Renal cortex interstitium (tissue), 11 donors: ENCODE results near the gene FAM174C. TPM values are rescaled to one million over a fixed set of nuclear protein-coding genes. Genes with fewer than 3 reads are reported as not detected.
A peak's percentile ranks its signal among the peaks of the same experiment; 100 is the strongest.

Source experiments
- DNase-seq, 11 donors: peaks; one replicate each; pipeline ENCODE4 v3.0.0-alpha.2; 2013; ENCODE audit warnings: low read depth in 9 of 11, low spot score in 4 of 11; ENCODE audit errors: extremely low read depth in 1 of 11
- polyA plus RNA-seq, 3 donors: library from polyadenylated mRNA; unstranded; fragments of 120-200 nt; gene quantifications; one replicate each; pipeline ENCODE4 v1.2.1, GENCODE V29; 2013; ENCODE audit not compliant: insufficient read length in 3 of 3

FAM174C gene
- polyA plus RNA-seq, 3 donors: 14.8 to 25.6 (median 21.3) TPM

DNA sequence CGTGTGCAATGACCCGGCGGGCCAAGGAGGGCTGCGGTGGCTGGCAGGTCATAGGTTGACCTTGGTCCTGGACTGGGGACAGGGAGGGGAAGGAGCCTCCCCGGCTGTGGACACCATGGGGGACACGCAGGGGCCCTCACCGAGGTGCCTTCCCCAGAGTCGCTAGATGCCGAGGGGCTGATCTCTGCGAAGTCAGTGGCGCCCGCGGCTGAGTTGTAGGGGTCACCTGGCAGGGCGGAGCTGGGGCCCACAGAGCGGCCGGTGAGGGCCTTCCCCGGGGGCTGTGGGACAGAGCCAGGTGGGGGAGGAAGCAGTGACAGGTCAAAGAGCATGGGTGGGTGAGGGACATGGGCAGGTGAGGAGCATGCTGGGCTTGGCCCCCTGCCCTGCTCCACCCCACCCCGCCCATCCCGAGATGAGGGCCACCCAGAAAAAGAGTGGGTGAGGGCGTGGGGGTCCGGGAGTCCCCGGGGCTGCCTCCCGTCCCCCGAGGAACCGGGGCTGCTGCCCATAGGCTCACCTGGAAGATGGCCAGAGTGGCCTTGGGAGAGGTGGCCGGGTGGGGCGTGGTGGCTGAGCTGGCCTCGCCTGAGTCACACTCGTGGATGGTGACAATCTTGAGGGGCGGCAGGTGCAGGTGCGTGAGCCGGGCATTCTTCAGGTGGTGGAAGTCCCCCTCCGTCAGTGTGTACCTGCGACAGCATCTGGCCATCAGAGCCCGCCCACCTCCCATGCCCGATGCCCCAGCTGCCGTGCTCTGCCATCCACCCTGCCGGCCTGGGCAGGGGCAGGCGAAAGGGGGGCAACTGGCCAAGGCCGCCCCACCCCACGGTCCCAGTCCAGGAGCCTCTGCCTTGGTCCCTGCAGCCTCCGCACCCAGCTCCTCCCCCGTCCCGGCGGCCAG, 41.0 kb upstream of the FAM174C start:
- DNase-seq: no peak

DNA sequence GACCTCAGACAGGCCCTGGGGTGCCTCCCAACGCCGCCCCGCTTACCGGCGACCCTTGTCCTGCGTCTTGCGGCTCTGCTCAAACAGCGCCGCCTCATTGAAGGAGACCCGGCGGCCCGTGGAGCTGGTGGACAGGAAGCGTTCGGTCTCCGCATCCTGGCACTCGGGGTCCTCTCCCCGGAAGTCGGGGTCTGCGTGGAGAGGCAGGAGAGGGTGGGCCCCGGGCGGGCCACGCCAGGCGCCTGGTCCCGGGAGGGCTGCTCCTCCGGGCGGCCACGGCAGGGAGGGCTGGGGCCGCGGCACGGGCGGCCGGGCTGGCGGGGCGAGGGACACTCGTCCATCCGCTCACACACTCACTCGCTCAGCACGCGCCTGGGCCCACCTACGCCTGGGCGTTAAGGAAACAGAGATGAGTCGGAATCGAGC, 40.4 kb upstream of the FAM174C start:
- no peak for DNase-seq

DNA sequence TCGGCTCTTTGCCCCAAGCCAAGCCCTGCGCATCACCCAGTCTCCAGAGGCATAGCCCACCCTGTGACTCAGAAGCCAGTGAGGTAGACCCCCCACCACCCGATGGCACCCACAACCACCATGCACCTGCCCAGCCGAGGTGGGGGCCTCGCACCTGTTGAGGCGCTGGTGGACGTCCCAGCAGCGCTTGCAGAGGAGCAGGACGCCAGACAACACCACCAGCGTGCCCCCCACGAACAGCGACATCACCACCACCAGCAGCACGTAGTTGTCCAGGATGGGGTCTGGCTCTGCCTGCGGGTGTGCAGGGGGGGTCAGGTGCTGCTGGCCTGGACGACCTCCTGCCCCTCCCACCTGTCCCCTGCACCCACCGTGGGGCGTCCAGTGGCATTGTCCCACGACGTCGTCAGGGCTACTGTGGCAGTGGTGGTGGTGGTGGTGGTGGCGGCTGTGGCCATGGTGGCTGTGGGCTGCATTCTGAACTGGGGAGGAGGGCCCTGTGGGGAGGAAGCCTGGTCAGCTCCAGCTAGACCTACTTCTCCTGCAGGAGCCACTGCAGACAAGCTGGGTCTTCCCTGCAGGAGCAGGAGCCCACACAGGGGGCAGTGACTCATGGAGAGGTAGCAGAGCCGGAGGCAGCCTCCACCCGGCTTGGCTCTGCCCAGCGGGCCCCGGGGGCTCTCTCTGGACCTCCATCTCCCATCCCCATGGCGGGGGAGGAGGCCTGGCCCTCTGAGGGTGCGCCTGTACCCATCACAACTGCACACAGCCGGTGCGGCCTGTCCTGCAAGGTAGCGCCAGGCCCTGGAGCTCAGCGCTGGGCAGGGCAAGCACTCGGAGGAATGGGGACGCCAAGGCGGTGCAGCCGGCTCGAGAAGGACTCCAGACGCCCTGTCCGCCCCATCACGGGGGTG, 39.4 kb upstream of the FAM174C start:
- DNase-seq: no peak

DNA sequence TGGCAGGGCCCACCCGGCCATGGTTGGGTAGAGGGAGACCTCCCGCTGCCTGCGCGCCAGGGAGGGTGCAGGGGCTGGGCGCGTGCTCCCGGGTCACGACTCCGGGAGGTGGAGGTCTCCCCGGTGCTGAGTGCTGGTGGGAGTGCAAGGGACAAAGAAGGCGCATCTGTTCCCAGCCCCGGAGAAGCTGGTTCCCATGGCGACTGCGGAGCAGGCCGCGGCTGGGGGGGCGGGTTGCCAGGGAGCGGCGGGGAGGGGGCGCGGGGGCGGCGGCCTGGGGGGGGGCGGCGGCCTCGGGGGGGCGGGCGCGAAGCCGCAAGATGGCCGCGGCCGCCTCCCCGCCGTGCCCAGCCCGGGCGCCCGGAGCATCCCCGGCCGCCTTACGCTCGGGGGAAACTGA, 38.8 kb upstream of the FAM174C start:
- no peak for DNase-seq

DNA sequence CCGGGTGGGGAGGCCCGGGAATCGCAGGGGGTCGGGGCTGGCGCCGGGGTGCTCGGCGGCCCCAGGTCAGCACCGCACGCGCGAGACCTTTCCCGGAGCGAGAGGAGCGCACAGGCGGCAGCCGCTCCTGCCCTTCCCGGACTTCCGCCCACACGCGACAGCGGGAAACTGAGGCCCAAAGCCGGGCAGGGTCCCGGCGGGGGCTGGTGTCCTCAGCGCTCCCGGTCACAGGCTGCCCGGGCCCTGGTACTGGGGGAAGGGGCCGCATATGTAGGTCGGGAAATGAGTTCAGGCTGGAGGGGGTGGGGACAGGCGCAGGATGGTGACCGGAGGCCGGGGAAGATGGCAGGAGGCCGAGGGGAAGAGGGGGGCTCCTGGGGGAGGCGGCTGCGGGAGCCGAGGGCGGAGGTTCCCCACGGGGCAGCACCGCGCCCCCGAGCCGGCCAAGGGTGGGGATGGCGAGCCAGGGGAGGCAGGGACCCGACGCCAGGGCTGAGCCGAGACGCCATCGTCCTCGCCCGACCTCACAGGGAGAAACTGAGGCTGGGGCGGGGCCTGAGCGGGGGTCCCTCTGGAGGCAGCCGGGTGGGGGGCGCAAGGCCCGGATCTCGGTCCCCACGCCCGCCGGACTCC, 38.2 kb upstream of the FAM174C start:
- DNase-seq: no peak

DNA sequence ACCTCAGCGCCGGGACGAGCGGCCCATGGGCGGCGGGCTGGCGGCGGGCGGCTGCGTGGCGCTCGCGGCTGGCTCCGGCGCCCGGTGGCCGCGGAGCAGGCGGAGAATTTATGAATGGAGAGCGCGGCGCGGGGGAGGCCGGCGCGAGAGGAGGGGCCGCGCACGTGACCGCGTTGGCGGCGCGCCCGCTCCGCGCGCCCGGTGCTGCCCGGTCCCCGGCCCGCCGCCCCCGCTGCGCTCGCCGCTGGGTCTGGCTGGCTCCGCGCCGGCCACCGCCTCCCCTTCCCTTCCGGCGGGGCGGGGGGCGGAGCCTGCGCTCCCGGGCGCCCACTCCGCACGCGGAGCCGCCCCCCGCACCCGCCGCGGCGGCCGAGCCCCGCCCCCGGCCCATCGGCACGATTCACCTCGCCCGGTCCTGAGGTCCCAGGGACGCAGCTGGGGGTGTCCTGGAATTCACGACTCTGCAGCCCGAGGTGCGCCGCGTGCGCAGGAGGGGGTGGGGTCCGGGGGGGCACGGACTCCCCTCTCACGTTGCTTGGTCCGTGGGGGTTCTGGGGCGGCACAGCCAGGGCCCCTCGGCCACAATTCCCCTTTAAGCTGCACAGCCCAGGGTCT, 37.5 kb upstream of the FAM174C start, which contains the start of gene CBARP:
TSS of gene CBARP (minus strand) at position 252 of the 615 bp plus-strand sequence. CDS start 1,905 bp downstream, outside the sequence.
- no peak for DNase-seq

DNA sequence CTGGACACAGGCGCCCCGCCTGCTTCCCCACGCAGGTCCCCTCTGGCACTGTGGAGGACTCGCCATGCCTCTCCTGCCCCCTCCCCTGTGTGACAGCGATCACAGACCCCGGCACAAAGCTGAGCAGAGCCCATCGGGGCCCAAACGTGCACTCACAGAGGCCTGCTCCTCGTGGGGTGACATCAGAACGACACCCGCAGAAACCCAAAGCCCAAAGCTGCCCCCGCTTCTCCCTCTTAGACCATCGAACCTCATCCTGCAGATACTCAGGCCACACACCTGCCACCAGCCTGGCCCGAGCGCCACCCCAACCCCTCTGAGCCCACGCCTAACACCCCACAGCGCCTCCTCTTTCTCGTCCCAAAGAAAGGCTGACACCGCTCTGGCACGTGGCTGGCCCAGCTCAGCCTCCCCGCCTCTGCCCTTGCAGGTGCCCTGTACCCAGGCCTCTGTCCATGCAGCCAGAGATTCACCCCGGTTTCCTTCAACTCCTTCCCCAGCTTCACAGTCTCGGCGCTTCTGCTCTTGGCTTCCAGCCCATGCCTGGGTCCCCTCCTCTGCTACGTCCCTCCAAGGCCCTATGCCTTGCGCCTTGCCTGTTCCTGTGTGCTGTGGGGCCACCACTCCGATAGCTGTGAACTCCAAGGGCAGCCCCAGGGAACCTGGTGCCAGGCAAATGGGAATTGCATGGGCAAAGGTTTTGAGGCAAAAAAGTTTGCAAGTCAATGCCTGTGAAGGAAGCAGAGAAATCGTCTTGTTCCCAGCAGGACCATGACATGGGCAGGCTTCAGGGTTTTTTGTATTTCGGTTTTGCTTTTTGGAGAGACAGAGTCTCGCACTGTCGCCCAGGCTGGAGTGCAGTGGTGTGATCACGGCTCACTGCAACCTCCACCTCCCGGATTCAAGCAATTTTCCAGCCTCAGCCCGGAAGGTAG, 36.7 kb upstream of the FAM174C start:
- DNase-seq: no peak

DNA sequence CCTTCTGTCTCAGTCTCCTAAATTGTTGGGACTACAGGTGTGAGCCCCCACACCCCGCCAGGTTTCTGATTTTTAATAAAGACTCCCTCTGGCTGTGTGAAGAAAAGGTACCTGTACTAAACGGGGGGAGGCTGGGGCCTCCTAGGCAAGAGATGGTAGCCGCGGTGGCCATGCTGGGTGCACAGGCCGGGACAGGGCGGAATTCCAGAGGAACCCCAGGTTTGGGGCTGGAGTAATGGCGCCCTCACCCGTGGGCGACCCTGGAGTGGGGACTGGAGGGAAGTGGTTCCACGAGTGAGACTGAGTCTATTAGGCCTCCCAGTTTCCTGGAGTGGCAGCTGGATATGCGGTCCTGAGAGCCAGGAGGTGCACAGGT, 35.9 kb upstream of the FAM174C start:
- no peak for DNase-seq

DNA sequence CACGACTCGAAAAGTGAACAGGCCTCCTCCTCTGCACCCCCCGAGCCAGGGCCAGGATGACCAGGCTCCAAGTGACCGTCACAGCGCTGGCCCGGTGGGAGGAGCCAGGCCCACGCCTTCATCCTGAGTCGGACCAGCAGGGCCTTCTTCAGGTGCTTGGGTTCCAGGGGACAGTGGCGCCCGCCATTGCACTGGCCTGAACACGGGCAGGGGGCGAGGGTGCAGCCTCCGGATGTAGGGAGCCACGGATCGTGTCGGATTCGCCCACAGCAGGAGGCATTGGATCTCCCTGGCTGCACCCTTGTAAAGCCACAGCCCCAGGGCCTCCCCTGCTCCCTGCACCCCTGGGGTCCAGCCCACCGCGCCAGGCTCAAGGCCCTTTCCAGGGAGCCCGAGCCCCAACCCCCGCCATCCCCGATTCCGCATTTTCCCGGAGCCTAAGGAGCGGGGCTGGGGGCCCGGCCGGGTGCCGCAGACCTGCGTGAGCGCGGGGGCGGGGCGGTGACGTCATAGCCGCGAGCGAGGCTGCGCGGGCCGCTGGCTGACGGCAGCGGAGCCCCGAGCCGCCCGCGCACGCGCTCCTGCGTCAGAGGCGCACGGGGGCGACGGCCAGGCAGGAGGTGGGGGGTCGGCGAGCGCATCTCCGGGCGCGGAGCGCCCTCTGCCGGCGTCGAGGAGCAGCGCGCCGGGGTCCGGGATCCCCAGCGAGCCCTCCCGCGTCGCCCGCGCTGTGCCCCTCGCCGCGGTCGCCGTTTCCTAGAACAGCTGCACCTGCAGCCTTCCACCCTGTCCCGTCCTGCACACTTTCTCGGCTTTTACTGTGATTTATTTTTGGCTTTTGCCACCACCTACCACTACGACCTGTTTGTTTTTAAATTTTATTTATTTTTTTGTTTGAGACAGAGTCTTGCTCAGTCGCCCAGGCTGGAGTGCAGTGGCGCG, 35.3 kb upstream of the FAM174C start:
- DNase-seq: peak in 6 of 11 donors; percentile 83 to 89 (median 87)

DNA sequence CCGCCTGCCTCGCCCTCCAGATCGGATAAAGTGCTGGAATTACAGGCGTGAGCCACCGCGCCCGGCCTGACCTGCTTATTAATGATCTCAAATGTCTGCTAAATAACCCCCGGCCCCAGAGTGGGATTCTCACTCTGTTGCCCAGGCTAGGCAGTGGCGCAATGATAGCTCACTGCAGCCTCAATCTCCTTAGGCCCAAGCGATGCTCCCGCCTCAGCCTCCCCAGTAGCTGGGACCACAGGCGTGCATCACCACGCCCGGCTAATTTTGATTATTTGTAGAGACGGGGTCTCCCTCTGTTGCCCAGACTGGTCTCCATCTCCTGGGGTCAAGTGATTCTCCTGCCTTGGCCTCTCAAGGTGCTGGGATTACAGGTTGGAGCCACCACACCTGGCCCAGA, 34.4 kb upstream of the FAM174C start:
- no peak for DNase-seq

DNA sequence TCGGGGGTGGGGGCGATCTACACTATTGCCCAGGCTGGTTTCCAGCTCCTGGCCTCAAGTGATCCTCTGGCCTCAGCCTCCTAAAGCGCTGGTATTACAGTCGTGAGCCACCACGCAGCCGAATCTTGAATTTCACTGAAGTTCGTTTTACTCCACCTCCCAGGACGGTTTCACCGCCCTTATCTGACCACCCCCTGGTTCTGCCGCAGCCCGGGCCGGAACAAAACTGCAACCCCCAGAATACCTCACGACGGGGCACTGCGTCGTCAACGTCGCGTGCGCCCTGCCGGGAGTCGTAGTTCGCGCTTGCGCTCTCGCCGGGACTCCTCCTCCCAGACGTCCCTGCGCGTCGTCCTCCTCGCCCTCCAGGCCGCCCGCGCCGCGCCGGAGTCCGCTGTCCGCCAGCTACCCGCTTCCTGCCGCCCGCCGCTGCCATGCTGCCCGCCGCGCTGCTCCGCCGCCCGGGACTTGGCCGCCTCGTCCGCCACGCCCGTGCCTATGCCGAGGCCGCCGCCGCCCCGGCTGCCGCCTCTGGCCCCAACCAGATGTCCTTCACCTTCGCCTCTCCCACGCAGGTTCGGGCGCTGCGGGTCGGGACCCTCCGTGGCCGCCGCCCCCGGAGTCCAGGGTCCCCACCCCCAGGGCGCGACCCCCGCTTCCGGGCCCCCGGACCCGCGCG, 33.8 kb upstream of the FAM174C start, which contains the start of gene ATP5F1D:
TSS of gene ATP5F1D (plus strand) at position 335 of the 679 bp plus-strand sequence. CDS start at position 435, 100 bp downstream.
- peak in 8 of 11 donors; percentile 81 to 95 (median 89) for DNase-seq

DNA sequence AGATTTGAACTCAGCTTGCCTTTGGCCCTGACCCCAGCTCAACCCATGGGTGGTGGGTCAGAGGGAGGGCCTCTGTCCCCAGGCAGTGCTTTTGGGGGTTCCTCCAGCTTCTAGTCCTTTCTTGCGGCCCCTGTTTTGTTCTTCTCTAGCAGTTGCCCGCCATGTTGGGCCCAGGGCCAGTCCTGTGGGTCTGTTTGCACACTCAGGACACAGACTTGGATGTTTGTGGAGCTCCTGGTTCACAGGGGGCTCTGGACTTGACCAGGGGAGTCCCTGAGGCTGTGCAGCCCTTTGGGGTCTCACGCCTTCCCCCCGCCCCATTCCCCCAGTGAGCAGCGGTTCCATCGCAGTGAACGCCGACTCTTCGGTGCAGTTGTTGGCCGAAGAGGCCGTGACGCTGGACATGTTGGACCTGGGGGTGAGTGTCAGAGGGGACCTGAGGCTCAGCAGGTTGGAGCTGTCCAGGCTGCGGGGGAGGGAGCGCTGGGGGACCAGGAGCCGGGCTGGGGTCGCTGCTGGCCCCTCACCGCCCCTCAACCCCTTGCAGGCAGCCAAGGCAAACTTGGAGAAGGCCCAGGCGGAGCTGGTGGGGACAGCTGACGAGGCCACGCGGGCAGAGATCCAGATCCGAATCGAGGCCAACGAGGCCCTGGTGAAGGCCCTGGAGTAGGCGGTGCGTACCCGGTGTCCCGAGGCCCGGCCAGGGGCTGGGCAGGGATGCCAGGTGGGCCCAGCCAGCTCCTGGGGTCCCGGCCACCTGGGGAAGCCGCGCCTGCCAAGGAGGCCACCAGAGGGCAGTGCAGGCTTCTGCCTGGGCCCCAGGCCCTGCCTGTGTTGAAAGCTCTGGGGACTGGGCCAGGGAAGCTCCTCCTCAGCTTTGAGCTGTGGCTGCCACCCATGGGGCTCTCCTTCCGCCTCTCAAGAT, 31.3 kb upstream of the FAM174C start:
- peak in 1 of 11 donors; percentile 76 for DNase-seq

DNA sequence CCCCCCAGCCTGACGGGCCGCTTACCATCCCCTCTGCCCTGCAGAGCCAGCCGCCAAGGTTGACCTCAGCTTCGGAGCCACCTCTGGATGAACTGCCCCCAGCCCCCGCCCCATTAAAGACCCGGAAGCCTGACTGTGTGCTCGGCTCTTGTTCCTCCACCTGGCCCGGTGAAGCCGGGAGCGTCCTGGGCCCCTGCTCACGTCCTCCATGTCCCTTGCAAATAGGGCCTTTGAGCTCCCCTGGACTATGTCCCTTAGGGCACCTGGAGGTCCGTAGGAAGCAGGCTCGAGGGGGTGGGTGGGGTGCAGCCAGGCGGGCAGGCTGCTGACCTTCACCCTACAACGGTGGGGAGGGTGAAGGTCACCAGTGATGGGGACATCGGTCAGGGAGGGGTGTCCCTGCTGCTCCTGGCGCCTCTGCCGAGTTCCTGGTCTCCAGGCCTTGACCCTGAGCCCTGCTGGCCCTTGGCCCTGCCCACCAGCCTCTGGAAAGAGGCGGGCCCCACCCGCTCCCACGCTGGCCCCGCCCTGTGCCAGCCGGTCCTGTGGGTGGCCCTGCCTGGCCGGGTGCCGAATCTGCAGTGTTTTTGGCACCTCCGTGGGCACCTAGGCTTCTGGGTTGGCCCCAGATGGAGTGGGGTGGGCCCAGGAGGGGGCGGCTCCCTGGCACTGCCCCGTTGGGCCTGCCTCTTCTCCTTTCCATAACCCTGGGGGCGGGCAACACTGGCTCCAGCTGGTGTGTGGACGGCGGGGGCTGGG, 30.5 kb upstream of the FAM174C start:
- no peak for DNase-seq

DNA sequence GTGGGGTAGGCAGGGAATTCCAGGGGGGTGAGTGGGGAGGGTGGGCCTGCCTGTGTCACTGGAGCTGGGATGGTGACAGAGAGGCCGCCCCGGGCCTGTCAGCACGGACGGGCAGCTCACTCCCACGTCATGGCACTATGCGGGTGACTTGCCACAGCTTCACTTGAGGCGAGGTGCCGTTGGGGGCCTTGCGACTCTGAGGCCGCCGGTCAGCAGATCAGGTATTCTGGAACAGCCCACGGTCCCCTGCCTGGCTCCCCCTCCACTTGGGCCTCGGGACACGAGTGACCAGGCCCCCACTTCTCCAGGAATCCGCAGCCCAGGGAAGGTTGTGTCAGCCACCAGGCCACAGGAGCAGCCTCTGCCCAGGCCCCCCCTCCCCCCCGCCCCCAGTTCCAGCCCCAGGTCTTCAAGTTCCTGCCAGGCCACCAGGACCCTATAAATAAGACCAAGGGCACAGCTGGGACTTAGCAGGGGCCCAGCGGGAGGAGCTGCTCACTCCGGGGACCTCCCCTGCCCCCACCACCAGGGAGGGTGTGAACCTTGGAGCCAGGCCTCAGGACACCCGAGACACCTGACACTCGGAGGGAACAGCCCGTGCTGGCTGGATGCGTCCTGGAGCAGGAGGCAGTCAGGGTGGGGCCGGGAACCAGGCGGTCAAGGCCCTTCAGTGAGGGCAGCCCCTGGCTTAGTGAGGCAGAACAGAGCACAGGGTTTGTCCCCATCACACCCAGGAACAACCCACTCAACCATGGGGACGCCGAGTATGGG, 29.7 kb upstream of the FAM174C start:
- no peak for DNase-seq
